Activated CD4-positive, alpha-beta T cell treated with anti-CD3 and anti-CD28 coated beads, Interleukin-2, amount 10 ng/mL, durations not matched to agents 7 days and 5 days (primary cell): ENCODE results near the gene CCR7. TPM values are rescaled to one million over a fixed set of nuclear protein-coding genes. Genes with fewer than 3 reads are reported as not detected.

Experiments
- CTCF ChIA-PET: fragments of 350-600 bp; sonication (Branson Sonifier 250); formaldehyde crosslinking; loops from one replicate; lab custom pipeline; 2021; ENCODE audit warnings: antibody characterized with exemption; lab: Charles Lee
- POLR2A ChIA-PET: fragments of 350-600 bp; sonication (Branson Sonifier 250); formaldehyde crosslinking; loops from one replicate; lab custom pipeline; 2021; ENCODE audit warnings: antibody characterized with exemption; lab: Charles Lee
- DNase-seq: peaks from one replicate; pipeline ENCODE4 v3.0.0-alpha.2; 2020
- H3K27ac Mint-ChIP-seq: one replicate; pipeline ENCODE4 v1.8.0; 2021; ENCODE audit warnings: mild to moderate bottlenecking, moderate library complexity, mixed read lengths
- H3K27me3 Mint-ChIP-seq: one replicate; pipeline ENCODE4 v1.8.0; 2021; ENCODE audit warnings: mixed read lengths
- H3K36me3 Mint-ChIP-seq: one replicate; pipeline ENCODE4 v1.8.0; 2021; ENCODE audit warnings: low read depth, mixed read lengths
- H3K4me1 Mint-ChIP-seq: one replicate; pipeline ENCODE4 v1.8.0; 2021; ENCODE audit warnings: mixed read lengths
- H3K4me3 Mint-ChIP-seq: one replicate; pipeline ENCODE4 v1.8.0; 2021; ENCODE audit warnings: mild to moderate bottlenecking, moderate library complexity, mixed read lengths
- H3K9me3 Mint-ChIP-seq: one replicate; pipeline ENCODE4 v1.8.0; 2021; ENCODE audit warnings: mixed read lengths
- total RNA-seq, 2 experiments: library from RNA; stranded (reverse); gene quantifications; one replicate each; pipeline ENCODE4 v1.2.3, GENCODE V29; 2021

Gene CCR7
- total RNA-seq, 2 experiments from 2014 or later = 281 to 323 TPM

- Mint-ChIP-seq H3K36me3 (peaks cover 68% of the 10 kb centered on the region), H3K27me3 (peaks cover 15% of the 10 kb centered on the region), H3K4me1 (peaks cover 31% of the 10 kb centered on the region), H3K4me3 (no peak overlapping the region), H3K27ac (no peak overlapping the region), H3K9me3 (peaks cover 32% of the 10 kb centered on the region)
- ChIA-PET CTCF (interaction anchor here (2.9 kb wide), 1 partner anchor 9 kb away, joined by 7 read pairs; no protein-coding TSS in a partner anchor), POLR2A (no interaction called here)
- DNase-seq = no peak
Measured at GRCh38 chr17:40567377-40567776, 2.1 kb upstream of the CCR7 start.

GRCh38 chr17:40565769-40566409, 617 bp upstream of the CCR7 start:
- ChIA-PET POLR2A (no interaction called here), CTCF (interaction anchor here (0.6 to 2.9 kb wide), 3 partner anchors 10 to 1884 kb away, joined by 3 to 7 read pairs (median 3); no protein-coding TSS in a partner anchor)
- Mint-ChIP-seq H3K36me3 (peaks cover 68% of the 10 kb centered on the region), H3K27ac (peak overlapping the region; percentile 89), H3K9me3 (peaks cover 17% of the 10 kb centered on the region), H3K4me3 (peak overlapping the region; percentile 86), H3K4me1 (peaks cover 39% of the 10 kb centered on the region), H3K27me3 (peaks cover 3% of the 10 kb centered on the region)
- DNase-seq = no peak

- Mint-ChIP-seq H3K27me3 (no peaks in the 10 kb centered on the region), H3K4me1 (peaks cover 47% of the 10 kb centered on the region), H3K9me3 (peaks cover 3% of the 10 kb centered on the region), H3K4me3 (peak overlapping the region; percentile 86), H3K27ac (peak overlapping the region; percentile 89), H3K36me3 (peaks cover 71% of the 10 kb centered on the region)
- peak; percentile 73 for DNase-seq
- ChIA-PET POLR2A (interaction anchor here (0.7 kb wide), 1 partner anchor 41 kb away, joined by 4 read pairs; no protein-coding TSS in a partner anchor), CTCF (interaction anchor here (0.6 to 14.8 kb wide), 8 partner anchors 12 to 247 kb away, joined by 3 to 317 read pairs (median 4); partner anchors contain the start of gene IGFBP4)
Measured at GRCh38 chr17:40564195-40564882, 933 bp downstream of the CCR7 start.

- Mint-ChIP-seq H3K4me3 (peak overlapping the region; percentile 86), H3K27ac (peak overlapping the region; percentile 89), H3K9me3 (peaks cover 3% of the 10 kb centered on the region), H3K27me3 (no peaks in the 10 kb centered on the region), H3K36me3 (peaks cover 77% of the 10 kb centered on the region), H3K4me1 (peaks cover 56% of the 10 kb centered on the region)
- CTCF ChIA-PET = interaction anchor here (0.6 to 14.8 kb wide), 17 partner anchors 10 to 985 kb away, joined by 3 to 317 read pairs (median 4); partner anchors contain the start of gene IGFBP4
- peak; percentile 38 for DNase-seq
- POLR2A ChIA-PET = interaction anchor here (0.5 to 1.9 kb wide), 4 partner anchors 41 to 253 kb away, joined by 3 to 6 read pairs (median 4); no protein-coding TSS in a partner anchor
Measured at GRCh38 chr17:40563220-40564052, 1.8 kb downstream of the CCR7 start.

GRCh38 chr17:40562838-40563219, 2.4 kb downstream of the CCR7 start:
- no peak for DNase-seq
- peak overlapping the region; percentile 86 for H3K4me3 Mint-ChIP-seq
- CTCF ChIA-PET = interaction anchor here (0.7 to 14.8 kb wide), 15 partner anchors 9 to 986 kb away, joined by 3 to 317 read pairs (median 4); no protein-coding TSS in a partner anchor

GRCh38 chr17:40561871-40562611, 3.2 kb downstream of the CCR7 start:
- ChIA-PET POLR2A (interaction anchor here (0.5 to 1.9 kb wide), 11 partner anchors 20 to 279 kb away, joined by 3 to 10 read pairs (median 4); partner anchors contain the start of gene TOP2A), CTCF (interaction anchor here (0.6 to 14.8 kb wide), 23 partner anchors 8 to 987 kb away, joined by 3 to 317 read pairs (median 4); no protein-coding TSS in a partner anchor)
- Mint-ChIP-seq H3K27ac (peak overlapping the region; percentile 89), H3K4me3 (peak overlapping the region; percentile 86), H3K4me1 (peaks cover 67% of the 10 kb centered on the region), H3K27me3 (no peaks in the 10 kb centered on the region), H3K9me3 (no peaks in the 10 kb centered on the region), H3K36me3 (peaks cover 80% of the 10 kb centered on the region)
- peak; percentile 77 for DNase-seq

More at GRCh38 chr17:40562838-40563219, 2.4 kb downstream of the CCR7 start:
- Mint-ChIP-seq H3K27me3 (no peaks in the 10 kb centered on the region), H3K9me3 (peaks cover 3% of the 10 kb centered on the region), H3K36me3 (peaks cover 79% of the 10 kb centered on the region), H3K4me1 (peaks cover 62% of the 10 kb centered on the region), H3K27ac (peak overlapping the region; percentile 89)
- POLR2A ChIA-PET = interaction anchor here (0.9 to 1.9 kb wide), 3 partner anchors 23 to 50 kb away, joined by 3 to 5 read pairs (median 4); no protein-coding TSS in a partner anchor

- Mint-ChIP-seq H3K4me3 (peak overlapping the region; percentile 86), H3K4me1 (peaks cover 72% of the 10 kb centered on the region), H3K27me3 (no peaks in the 10 kb centered on the region), H3K9me3 (no peaks in the 10 kb centered on the region), H3K27ac (peak overlapping the region; percentile 89), H3K36me3 (peaks cover 86% of the 10 kb centered on the region)
- POLR2A ChIA-PET = interaction anchor here (0.6 to 1.4 kb wide), 9 partner anchors 21 to 258 kb away, joined by 3 to 10 read pairs (median 4); partner anchors contain the start of gene TOP2A
- CTCF ChIA-PET = interaction anchor here (0.7 to 14.8 kb wide), 26 partner anchors 8 to 230 kb away, joined by 3 to 317 read pairs (median 5); no protein-coding TSS in a partner anchor
- no peak for DNase-seq
Measured at GRCh38 chr17:40561294-40561870, 3.9 kb downstream of the CCR7 start.

- ChIA-PET POLR2A (interaction anchor here (0.5 to 1.4 kb wide), 8 partner anchors 44 to 198 kb away, joined by 3 to 8 read pairs (median 4); partner anchors contain the start of genes SMARCE1 and TOP2A), CTCF (interaction anchor here (0.5 to 14.8 kb wide), 31 partner anchors 9 to 329 kb away, joined by 3 to 317 read pairs (median 5); no protein-coding TSS in a partner anchor)
- peaks cover 72% of the 10 kb centered on the region for H3K4me1 Mint-ChIP-seq
- peak overlapping the region; percentile 89 for H3K27ac Mint-ChIP-seq
- peak overlapping the region; percentile 86 for H3K4me3 Mint-ChIP-seq
- DNase-seq = peak; percentile 83
- H3K27me3 Mint-ChIP-seq = no peaks in the 10 kb centered on the region
- peaks cover 93% of the 10 kb centered on the region for H3K36me3 Mint-ChIP-seq
- H3K9me3 Mint-ChIP-seq = no peaks in the 10 kb centered on the region
Measured at GRCh38 chr17:40560592-40561293, 4.5 kb downstream of the CCR7 start.

- Mint-ChIP-seq H3K4me3 (peak overlapping the region; percentile 86), H3K4me1 (peaks cover 74% of the 10 kb centered on the region), H3K9me3 (no peaks in the 10 kb centered on the region), H3K27ac (peak overlapping the region; percentile 89), H3K27me3 (no peaks in the 10 kb centered on the region), H3K36me3 (peaks cover 97% of the 10 kb centered on the region)
- peak; percentile 85 for DNase-seq
- CTCF ChIA-PET = interaction anchor here (0.6 to 14.8 kb wide), 34 partner anchors 10 to 269 kb away, joined by 3 to 317 read pairs (median 4); partner anchors contain the start of genes RARA and TOP2A
- POLR2A ChIA-PET = interaction anchor here (0.5 to 1.2 kb wide), 6 partner anchors 45 to 198 kb away, joined by 3 to 8 read pairs (median 4); partner anchors contain the start of gene SMARCE1
Measured at GRCh38 chr17:40559954-40560591, 5.2 kb downstream of the CCR7 start.

GRCh38 chr17:40559564-40559916, 5.7 kb downstream of the CCR7 start:
- peaks cover 80% of the 10 kb centered on the region for H3K4me1 Mint-ChIP-seq
- H3K27me3 Mint-ChIP-seq = no peaks in the 10 kb centered on the region
- H3K9me3 Mint-ChIP-seq = no peaks in the 10 kb centered on the region
- H3K4me3 Mint-ChIP-seq = peak overlapping the region; percentile 86
- ChIA-PET CTCF (interaction anchor here (0.5 to 14.8 kb wide), 33 partner anchors 11 to 268 kb away, joined by 3 to 317 read pairs (median 5); partner anchors contain the start of genes IGFBP4, RARA and TOP2A), POLR2A (interaction anchor here (0.6 kb wide), 1 partner anchor 11 kb away, joined by 5 read pairs; no protein-coding TSS in a partner anchor)
- peaks cover 97% of the 10 kb centered on the region for H3K36me3 Mint-ChIP-seq
- DNase-seq = no peak
- peak overlapping the region; percentile 89 for H3K27ac Mint-ChIP-seq
